ENCODE measurements around the gene COL1A2. TPM values are rescaled to one million over a fixed set of nuclear protein-coding genes. Genes with fewer than 3 reads are reported as not detected.

COL1A2 gene
- total RNA-seq, 4 donors from 2014 or later = 28.0 to 404 (median 59.1) TPM

GRCh38 chr7:94409200-94409948 is 14.7 kb downstream of the COL1A2 start:
- no peak for DNase-seq
- H3K27me3 ChIP-seq = no peaks in the 10 kb centered on the region
- H3K4me1 ChIP-seq = no peaks in the 10 kb centered on the region
- peaks cover 0 to 31% (median 0%) of the 10 kb centered on the region in 3 donors for H3K36me3 ChIP-seq
- no peak overlapping the region for H3K4me3 ChIP-seq
- TF ChIP-seq POLR2A (IDR thresholded peaks at IDR 0.05) (no peak), CTCF (IDR thresholded peaks at IDR 0.05) (no peak)
- peak overlapping the region in 1 of 4 donors; percentile 22 for H3K27ac ChIP-seq
- H3K9me3 ChIP-seq = no peaks in the 10 kb centered on the region

DNA sequence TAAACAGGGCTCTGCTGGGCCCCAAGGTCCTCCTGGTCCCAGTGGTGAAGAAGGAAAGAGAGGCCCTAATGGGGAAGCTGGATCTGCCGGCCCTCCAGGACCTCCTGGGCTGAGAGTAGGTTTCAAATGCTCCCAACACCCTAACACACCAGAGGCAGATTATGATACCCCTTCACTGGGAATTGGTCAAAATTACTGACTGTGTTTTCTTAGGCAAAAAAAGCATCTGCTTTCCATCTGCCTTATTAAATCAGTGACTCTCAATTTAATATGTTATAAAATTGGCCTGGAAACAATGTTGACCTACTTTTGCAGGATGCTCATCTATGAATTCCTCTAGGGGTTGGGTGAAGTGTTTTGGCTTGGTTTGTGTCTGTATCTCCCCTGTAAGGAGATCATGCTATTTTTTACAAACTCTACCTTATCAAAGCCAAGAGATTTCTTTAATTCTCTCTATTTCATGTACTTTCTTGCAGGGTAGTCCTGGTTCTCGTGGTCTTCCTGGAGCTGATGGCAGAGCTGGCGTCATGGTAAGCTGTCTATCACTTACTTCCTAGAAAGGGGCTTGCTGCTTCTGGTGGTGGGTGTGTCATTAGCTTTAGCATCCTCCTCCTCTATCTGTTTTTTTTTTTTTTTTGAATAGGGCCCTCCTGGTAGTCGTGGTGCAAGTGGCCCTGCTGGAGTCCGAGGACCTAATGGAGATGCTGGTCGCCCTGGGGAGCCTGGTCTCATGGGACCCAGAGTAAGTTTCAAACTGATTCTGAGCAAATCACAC is 15.9 kb downstream of the COL1A2 start:
- H3K9me3 ChIP-seq = no peaks in the 10 kb centered on the region
- H3K36me3 ChIP-seq = peaks cover 0 to 27% (median 0%) of the 10 kb centered on the region in 3 donors
- no peak overlapping the region for H3K4me3 ChIP-seq
- TF ChIP-seq CTCF (IDR thresholded peaks at IDR 0.05) = no peak
- no peak for TF ChIP-seq POLR2A (IDR thresholded peaks at IDR 0.05)
- no peaks in the 10 kb centered on the region for H3K4me1 ChIP-seq
- no peak for DNase-seq
- H3K27me3 ChIP-seq = no peaks in the 10 kb centered on the region
- no peak overlapping the region for H3K27ac ChIP-seq

DNA sequence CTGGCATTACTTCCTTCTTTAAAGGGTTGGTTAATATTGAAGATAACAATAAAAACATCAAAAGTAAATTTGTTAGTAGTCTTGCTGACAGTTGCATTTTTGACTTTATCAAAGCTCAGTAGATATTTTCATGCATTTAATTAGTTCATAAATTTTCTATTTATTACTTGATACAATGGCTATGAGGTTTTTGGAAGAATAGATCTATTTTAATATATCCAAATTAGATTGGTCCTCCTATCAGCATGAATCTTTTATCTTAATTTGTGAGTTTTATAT is 16.4 kb downstream of the COL1A2 start:
- H3K27me3 ChIP-seq = no peaks in the 10 kb centered on the region
- TF ChIP-seq POLR2A (IDR thresholded peaks at IDR 0.05) (no peak), CTCF (IDR thresholded peaks at IDR 0.05) (no peak)
- H3K27ac ChIP-seq = no peak overlapping the region
- no peaks in the 10 kb centered on the region for H3K9me3 ChIP-seq
- H3K36me3 ChIP-seq = peaks cover 0 to 27% (median 0%) of the 10 kb centered on the region in 3 donors
- DNase-seq = no peak
- H3K4me1 ChIP-seq = no peaks in the 10 kb centered on the region
- H3K4me3 ChIP-seq = no peak overlapping the region

GRCh38 chr7:94412762-94413322 is 18.1 kb downstream of the COL1A2 start:
- H3K4me1 ChIP-seq = no peaks in the 10 kb centered on the region
- no peak overlapping the region for H3K27ac ChIP-seq
- H3K4me3 ChIP-seq = no peak overlapping the region
- no peak for DNase-seq
- no peaks in the 10 kb centered on the region for H3K27me3 ChIP-seq
- H3K9me3 ChIP-seq = no peaks in the 10 kb centered on the region
- TF ChIP-seq POLR2A (IDR thresholded peaks at IDR 0.05) = no peak
- TF ChIP-seq CTCF (IDR thresholded peaks at IDR 0.05) = no peak
- H3K36me3 ChIP-seq = peaks cover 0 to 27% (median 0%) of the 10 kb centered on the region in 3 donors

GRCh38 chr7:94414481-94414880 is 19.8 kb downstream of the COL1A2 start:
- no peak overlapping the region for H3K4me3 ChIP-seq
- no peaks in the 10 kb centered on the region for H3K9me3 ChIP-seq
- peak overlapping the region in 1 of 4 donors; percentile 19 for H3K27ac ChIP-seq
- H3K36me3 ChIP-seq = peaks cover 0 to 36% (median 0%) of the 10 kb centered on the region in 3 donors
- no peaks in the 10 kb centered on the region for H3K27me3 ChIP-seq
- TF ChIP-seq CTCF (IDR thresholded peaks at IDR 0.05) (no peak), POLR2A (IDR thresholded peaks at IDR 0.05) (no peak)
- DNase-seq = no peak
- H3K4me1 ChIP-seq = no peaks in the 10 kb centered on the region
